Lower leg skin (tissue), 4 donors: ENCODE results near the gene ROR1. TPM values are rescaled to one million over a fixed set of nuclear protein-coding genes. Genes with fewer than 3 reads are reported as not detected.

Experiments
- DNase-seq, 2 donors: peaks; one replicate each; pipeline ENCODE4 v3.0.0-alpha.2; 2019; ENCODE audit warnings: low spot score in 2 of 2
- H3K4me3 ChIP-seq: fragments of 200-600 bp; sonication (generic); 2 replicates; pipeline ENCODE4 v1.5.1; 2017; ENCODE audit warnings: mild to moderate bottlenecking, low read depth; ENCODE audit not compliant: poor library complexity, severe bottlenecking
- POLR2A ChIP-seq, 2 donors: fragments of 450-650 bp; IDR thresholded peaks; one replicate each; pipeline ENCODE4 v1.6.1; 2016 to 2017; ENCODE audit warnings: antibody characterized with exemption in 2 of 2, mild to moderate bottlenecking in 1 of 2, moderate library complexity in 1 of 2
- WGBS, 2 donors: methylation state at CpG; one replicate each; pipeline ENCODE4 v1.1.5; 2018; 5-methylcytosine and 5-hydroxymethylcytosine counted together
- intact Hi-C: fragments of 100-400 bp; cut with DNase I; formaldehyde crosslinking; loops from one replicate; pipeline ENCODE4 v1.15.0; 2023; ENCODE audit warnings: low total_unique reads
- total RNA-seq, 4 donors: library from RNA; depleted of rRNA; stranded (reverse); fragments of >200 nt; gene quantifications; one replicate each; pipeline ENCODE4 v1.1.0, GENCODE V29; 2016
- TF ChIP-seq, protein P1 (sequence below), 3 donors: fragments of 450-650 bp; IDR thresholded peaks; one replicate each; pipeline ENCODE4 v1.5.1; 2016; ENCODE audit warnings: antibody characterized with exemption in 3 of 3, mild to moderate bottlenecking in 3 of 3, moderate library complexity in 2 of 3

The ROR1 gene
- total RNA-seq, 4 donors from 2014 or later: 12.9 to 28.6 (median 22.5) TPM

DNA sequence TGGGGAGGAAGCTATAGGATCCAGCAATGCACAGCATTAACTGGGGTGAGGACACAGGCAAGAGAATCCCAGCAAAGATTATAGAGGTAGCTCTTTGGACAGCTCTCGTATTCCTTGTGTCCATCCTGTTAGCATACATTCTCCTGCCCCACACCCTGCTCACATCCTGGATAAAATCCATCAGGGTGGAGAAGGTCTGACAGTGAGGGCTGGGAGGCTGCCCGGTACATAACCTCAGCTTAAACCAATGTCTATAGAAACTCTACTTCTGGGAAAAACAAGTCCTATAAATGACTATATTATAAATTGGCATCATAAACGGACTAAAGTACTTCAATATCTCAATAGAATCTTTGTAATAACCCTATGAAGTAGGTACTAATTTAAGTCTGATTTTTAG is 392.8 kb downstream of the ROR1 start:
- TF ChIP-seq, protein P1, sequence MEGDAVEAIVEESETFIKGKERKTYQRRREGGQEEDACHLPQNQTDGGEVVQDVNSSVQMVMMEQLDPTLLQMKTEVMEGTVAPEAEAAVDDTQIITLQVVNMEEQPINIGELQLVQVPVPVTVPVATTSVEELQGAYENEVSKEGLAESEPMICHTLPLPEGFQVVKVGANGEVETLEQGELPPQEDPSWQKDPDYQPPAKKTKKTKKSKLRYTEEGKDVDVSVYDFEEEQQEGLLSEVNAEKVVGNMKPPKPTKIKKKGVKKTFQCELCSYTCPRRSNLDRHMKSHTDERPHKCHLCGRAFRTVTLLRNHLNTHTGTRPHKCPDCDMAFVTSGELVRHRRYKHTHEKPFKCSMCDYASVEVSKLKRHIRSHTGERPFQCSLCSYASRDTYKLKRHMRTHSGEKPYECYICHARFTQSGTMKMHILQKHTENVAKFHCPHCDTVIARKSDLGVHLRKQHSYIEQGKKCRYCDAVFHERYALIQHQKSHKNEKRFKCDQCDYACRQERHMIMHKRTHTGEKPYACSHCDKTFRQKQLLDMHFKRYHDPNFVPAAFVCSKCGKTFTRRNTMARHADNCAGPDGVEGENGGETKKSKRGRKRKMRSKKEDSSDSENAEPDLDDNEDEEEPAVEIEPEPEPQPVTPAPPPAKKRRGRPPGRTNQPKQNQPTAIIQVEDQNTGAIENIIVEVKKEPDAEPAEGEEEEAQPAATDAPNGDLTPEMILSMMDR (IDR thresholded peaks at IDR 0.05): no peak
- no peak for TF ChIP-seq POLR2A (IDR thresholded peaks at IDR 0.05)
- no peak overlapping the region for H3K4me3 ChIP-seq
- intact Hi-C loops: no loop called here
- WGBS, 2 donors: 78 to 80% methylated on average over 3 of the region's 3 CpGs
- DNase-seq: no peak

DNA sequence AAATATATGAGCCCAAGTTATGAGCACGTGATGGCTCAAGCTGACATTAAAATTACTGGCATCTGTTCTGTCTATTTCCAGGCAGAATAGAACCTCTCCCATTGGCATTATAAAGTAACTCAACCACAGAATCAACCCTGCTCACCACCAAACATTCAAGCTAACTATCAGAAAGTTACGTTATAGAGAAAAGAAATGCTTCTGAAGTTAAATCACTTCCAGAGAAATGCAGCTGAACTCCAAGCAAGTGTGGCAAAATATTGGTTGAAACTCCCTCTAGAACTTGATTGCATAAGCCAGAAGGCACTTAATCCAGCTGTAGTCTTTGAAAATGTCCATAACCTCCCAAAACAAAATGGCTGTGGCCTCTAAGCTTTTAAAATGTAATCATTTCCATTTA is 393.4 kb downstream of the ROR1 start:
- TF ChIP-seq, protein P1 (IDR thresholded peaks at IDR 0.05): no peak
- TF ChIP-seq POLR2A (IDR thresholded peaks at IDR 0.05): no peak
- H3K4me3 ChIP-seq: no peak overlapping the region
- intact Hi-C loops: no loop called here
- DNase-seq: no peak
- WGBS, 2 donors: 45 to 78% methylated on average over 2 of the region's 2 CpGs

DNA sequence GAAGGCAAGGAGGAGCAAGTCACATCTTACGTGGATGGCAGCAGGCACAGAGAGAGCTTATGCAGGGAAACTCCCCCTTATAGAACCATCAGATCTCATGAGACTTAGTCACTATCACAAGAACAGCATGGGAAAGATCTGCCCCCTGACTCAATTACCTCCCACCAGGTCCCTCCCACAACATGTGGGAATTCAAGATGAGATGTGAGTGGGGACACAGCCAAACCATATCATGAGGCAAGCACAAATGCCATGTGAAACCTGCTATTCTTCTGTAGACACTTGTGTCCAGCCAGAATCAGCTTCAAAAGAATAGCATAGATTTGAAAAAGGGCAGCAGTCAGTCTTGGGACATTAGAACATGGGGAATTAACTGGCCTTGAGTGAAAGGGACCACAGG is 397.4 kb downstream of the ROR1 start:
- WGBS, 2 donors: 90 to 93% methylated on average over 1 of the region's 1 CpG
- TF ChIP-seq, protein P1 (IDR thresholded peaks at IDR 0.05): no peak
- TF ChIP-seq POLR2A (IDR thresholded peaks at IDR 0.05): no peak
- intact Hi-C loops: no loop called here
- H3K4me3 ChIP-seq: no peak overlapping the region
- DNase-seq: no peak

DNA sequence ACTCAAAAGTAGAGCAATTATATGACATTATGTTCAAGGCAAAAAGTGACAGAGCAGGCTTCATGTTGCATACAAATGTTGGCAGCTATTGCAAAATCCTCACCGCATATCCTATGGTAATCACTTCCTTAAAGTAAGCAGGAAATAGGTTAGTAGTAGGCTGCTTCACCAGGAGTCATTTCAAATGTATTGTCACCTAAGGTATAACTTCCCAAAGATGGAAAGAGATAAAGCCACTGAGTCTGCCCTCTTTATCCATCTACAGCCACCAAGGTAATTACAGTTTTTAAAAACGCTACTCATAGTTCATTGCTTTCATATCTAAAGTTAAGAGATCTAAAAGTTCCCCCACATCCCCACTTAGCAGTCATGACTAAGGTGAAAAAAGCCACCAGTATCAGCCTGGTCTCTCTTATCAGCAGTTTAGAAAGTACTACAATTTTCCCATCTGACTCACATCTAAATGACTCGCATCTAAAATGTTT is 398.0 kb downstream of the ROR1 start:
- H3K4me3 ChIP-seq: no peak overlapping the region
- intact Hi-C loops: no loop called here
- no peak for DNase-seq
- 46 to 50% methylated on average over 3 of the region's 3 CpGs for WGBS, 2 donors
- TF ChIP-seq, protein P1 (IDR thresholded peaks at IDR 0.05): no peak
- no peak for TF ChIP-seq POLR2A (IDR thresholded peaks at IDR 0.05)

DNA sequence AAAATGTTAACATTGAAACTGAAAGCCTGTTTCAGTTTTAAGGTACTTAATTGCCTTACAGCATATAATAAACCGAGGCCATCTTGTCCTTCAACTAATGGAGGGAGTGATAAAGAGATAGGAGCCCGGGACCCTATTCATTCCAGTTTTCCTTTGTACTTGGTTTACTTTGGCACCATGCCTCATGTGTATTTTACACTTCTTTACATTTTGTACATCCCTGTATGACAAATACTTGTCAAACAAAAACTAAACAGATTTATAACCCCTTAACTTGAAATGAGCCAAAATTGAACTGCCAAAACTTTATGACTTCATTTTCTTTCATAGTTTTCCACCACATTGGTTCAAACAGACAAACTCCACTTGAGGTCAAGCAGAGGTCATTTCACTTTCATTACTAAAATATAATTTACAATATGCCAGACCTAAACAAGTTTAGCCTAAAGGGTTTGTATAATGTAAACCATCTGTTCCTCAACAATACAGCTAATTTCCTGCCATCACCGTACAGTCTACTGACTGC is 398.7 kb downstream of the ROR1 start:
- no peak for TF ChIP-seq POLR2A (IDR thresholded peaks at IDR 0.05)
- TF ChIP-seq, protein P1 (IDR thresholded peaks at IDR 0.05): no peak
- no peak for DNase-seq
- intact Hi-C loops: no loop called here
- WGBS, 2 donors: 39 to 41% methylated on average over 3 of the region's 3 CpGs
- H3K4me3 ChIP-seq: no peak overlapping the region

DNA sequence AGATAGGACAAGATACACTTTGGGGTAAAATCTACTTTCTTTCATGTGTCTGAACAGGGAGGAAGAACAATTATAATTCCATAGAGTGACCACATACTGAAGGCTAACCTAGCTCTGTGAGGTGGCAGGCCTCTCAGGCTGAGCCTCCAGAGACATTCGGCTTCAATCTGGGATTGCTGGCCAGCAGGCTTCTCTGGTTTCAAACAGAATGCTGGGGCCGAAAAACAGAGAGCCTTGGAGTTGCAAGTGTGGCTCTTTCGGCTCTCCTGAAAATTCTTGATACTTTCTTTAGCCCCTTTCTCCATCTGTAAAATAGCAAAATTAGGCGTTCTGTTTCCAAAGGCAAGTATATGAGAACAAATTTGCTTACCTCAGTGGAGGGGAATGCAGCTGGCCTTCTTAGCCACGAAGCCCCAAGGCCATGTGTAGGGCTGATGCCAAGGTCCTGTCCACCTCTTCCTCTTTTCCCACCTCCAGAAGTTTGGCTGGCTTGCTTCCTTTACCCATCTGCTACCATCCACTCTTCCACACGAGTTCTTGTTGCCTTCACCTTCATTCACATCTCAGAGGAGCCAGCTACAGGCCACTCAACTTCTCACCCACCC is 399.6 kb downstream of the ROR1 start:
- TF ChIP-seq POLR2A (IDR thresholded peaks at IDR 0.05): no peak
- TF ChIP-seq, protein P1 (IDR thresholded peaks at IDR 0.05): no peak
- intact Hi-C loops: no loop called here

More for the DNA sequence above, 399.6 kb downstream of the ROR1 start:
- 84 to 85% methylated on average over 6 of the region's 6 CpGs for WGBS, 2 donors
- DNase-seq: no peak
- H3K4me3 ChIP-seq: no peak overlapping the region
